Measurements from ENCODE around the gene PAFAH2.

PAFAH2 gene

GRCh38 chr1:25927521-25928265, 70.2 kb downstream of the PAFAH2 start:
- DNase-seq, result peak; percentile 19 to 94 (median 78)

GRCh38 chr1:25926731-25927496, 70.9 kb downstream of the PAFAH2 start:
- DNase-seq, result peak in 2 of 3 experiments; percentile 78 to 88

- no peak for DNase-seq
Measured at GRCh38 chr1:25924454-25924853, 73.4 kb downstream of the PAFAH2 start.

- peak; percentile 50 to 90 (median 90) for DNase-seq
Measured at GRCh38 chr1:25922971-25923552, 74.8 kb downstream of the PAFAH2 start.

GRCh38 chr1:25922056-25922970, 75.5 kb downstream of the PAFAH2 start:
- DNase-seq, result peak; percentile 82 to 93 (median 90)

- DNase-seq, result no peak
Measured at GRCh38 chr1:25918615-25919014, 79.2 kb downstream of the PAFAH2 start.

- DNase-seq, result no peak
Measured at GRCh38 chr1:25917996-25918395, 79.9 kb downstream of the PAFAH2 start.

- DNase-seq, result no peak
Measured at GRCh38 chr1:25916460-25916859, 81.4 kb downstream of the PAFAH2 start.

GRCh38 chr1:25914074-25914995, 83.5 kb downstream of the PAFAH2 start:
- DNase-seq, result no peak

- no peak for DNase-seq
Measured at GRCh38 chr1:25913206-25913605, 84.7 kb downstream of the PAFAH2 start.

- DNase-seq, result no peak
Measured at GRCh38 chr1:25912076-25912831, 85.6 kb downstream of the PAFAH2 start.

GRCh38 chr1:25911162-25911561, 86.7 kb downstream of the PAFAH2 start:
- DNase-seq, result no peak
